GM18858 (cell line): Measurements from ENCODE around the gene ANKRD45.
"Not testable (repeated sequence)": the region's sequence is repeated elsewhere in the genome, so short reads cannot be mapped to it uniquely, and the experiment has no call there.

Experiments used
- ATAC-seq: cut with Tn5 transposase; IDR thresholded peaks from one replicate; pipeline ENCODE4 v1.9.1; 2021; ENCODE audit not compliant: unreplicated experiment

Gene ANKRD45

GRCh38 chr1:173573596-173573995 is 96.1 kb downstream of the ANKRD45 start:
- no peak for ATAC-seq

- no peak for ATAC-seq
Observed at GRCh38 chr1:173572201-173572873, 97.3 kb downstream of the ANKRD45 start.

GRCh38 chr1:173570370-173571007 is 99.2 kb downstream of the ANKRD45 start:
- ATAC-seq, result no peak

- ATAC-seq, result no peak
Observed at GRCh38 chr1:173568483-173568882, 101.2 kb downstream of the ANKRD45 start.

GRCh38 chr1:173563846-173564245 is 105.8 kb downstream of the ANKRD45 start:
- not testable (repeated sequence) for ATAC-seq

GRCh38 chr1:173562813-173563212 is 106.8 kb downstream of the ANKRD45 start:
- no peak for ATAC-seq

GRCh38 chr1:173561263-173561662 is 108.4 kb downstream of the ANKRD45 start:
- no peak for ATAC-seq

GRCh38 chr1:173560285-173560880 is 109.3 kb downstream of the ANKRD45 start:
- no peak for ATAC-seq
